Activated T-helper 2 cell treated with anti-CD3 and anti-CD28 coated beads, Interferon-gamma antibody, Interleukin-2, Interleukin-4, amounts not matched to agents 10 μg/mL and 5 μg/mL and 100 μg/mL, durations not matched to agents 14 hours and 24 hours and 36 hours (primary cell): ENCODE results near the gene PRSS23. TPM values are rescaled to one million over a fixed set of nuclear protein-coding genes. Genes with fewer than 3 reads are reported as not detected.

Experiments
- DNase-seq: peaks from one replicate; pipeline ENCODE4 v3.0.0; 2021; ENCODE audit warnings: low spot score
- H3K27ac Mint-ChIP-seq: one replicate; pipeline ENCODE4 v1.8.0; 2021; ENCODE audit warnings: mixed read lengths
- H3K27me3 Mint-ChIP-seq: one replicate; pipeline ENCODE4 v1.8.0; 2021; ENCODE audit warnings: low read depth, mixed read lengths
- H3K36me3 Mint-ChIP-seq: one replicate; pipeline ENCODE4 v1.8.0; 2021; ENCODE audit warnings: low read depth, mixed read lengths
- H3K4me1 Mint-ChIP-seq: one replicate; pipeline ENCODE4 v1.8.0; 2021; ENCODE audit warnings: low read depth, mixed read lengths
- H3K4me3 Mint-ChIP-seq: one replicate; pipeline ENCODE4 v1.8.0; 2021; ENCODE audit warnings: low read depth, mild to moderate bottlenecking, moderate library complexity, mixed read lengths
- H3K9me3 Mint-ChIP-seq: one replicate; pipeline ENCODE4 v1.8.0; 2021; ENCODE audit warnings: mixed read lengths
- intact Hi-C: fragments of 100-400 bp; cut with micrococcal nuclease; formaldehyde crosslinking; loops from one replicate; pipeline ENCODE4 v1.15.1; 2023
- total RNA-seq: library from RNA; stranded (reverse); gene quantifications from 2 replicates; pipeline ENCODE4 v1.2.3, GENCODE V29; 2022

The PRSS23 gene
- total RNA-seq, 1 donor from 2014 or later, result 5.4 TPM

DNA sequence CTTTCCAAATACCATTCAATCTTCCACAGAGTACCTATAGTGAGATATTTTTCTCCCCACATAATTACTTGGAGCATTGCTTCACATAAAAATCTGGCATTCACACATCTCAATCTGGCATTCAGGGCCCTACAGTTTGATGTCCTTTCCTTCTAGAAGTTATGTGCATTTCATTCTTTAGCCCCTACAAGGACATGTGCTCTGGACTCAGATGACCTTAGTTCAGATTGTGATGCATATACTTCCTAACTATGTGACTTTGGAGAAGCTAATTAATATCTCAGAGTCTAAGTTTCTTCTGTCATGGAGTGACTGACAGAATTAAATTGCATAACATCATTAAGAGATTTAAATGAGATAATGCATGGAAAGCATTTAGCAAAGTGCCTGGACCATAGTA, 25.9 kb upstream of the PRSS23 start:
- no peak overlapping the region for H3K27ac Mint-ChIP-seq
- H3K4me1 Mint-ChIP-seq, result no peaks in the 10 kb centered on the region
- H3K9me3 Mint-ChIP-seq, result no peaks in the 10 kb centered on the region
- no peaks in the 10 kb centered on the region for H3K36me3 Mint-ChIP-seq
- H3K4me3 Mint-ChIP-seq, result no peak overlapping the region
- intact Hi-C loops, result no loop called here
- peaks cover 25% of the 10 kb centered on the region for H3K27me3 Mint-ChIP-seq
- DNase-seq, result no peak

DNA sequence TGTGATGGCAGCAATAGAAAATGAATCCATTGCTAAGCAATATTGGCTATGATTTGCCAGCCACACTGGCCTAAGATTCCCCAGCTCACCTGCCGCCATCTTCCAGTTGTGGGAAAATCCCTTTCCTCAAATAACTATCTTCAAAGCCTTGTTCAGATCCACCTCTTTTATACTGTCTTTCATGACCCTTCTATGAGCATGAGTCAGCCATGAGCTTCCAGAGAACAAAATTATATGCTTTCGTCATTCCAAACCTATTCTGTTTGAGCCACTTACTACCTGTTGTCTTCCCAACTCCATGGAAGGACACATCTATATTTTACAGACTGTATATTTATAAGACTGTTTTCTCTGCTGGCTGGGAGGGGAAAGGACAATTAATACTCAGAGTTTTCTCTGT, 25.0 kb upstream of the PRSS23 start:
- H3K27ac Mint-ChIP-seq, result no peak overlapping the region
- no peak overlapping the region for H3K4me3 Mint-ChIP-seq
- H3K9me3 Mint-ChIP-seq, result no peaks in the 10 kb centered on the region
- DNase-seq, result no peak
- no peaks in the 10 kb centered on the region for H3K36me3 Mint-ChIP-seq
- intact Hi-C loops, result no loop called here
- no peaks in the 10 kb centered on the region for H3K4me1 Mint-ChIP-seq
- peaks cover 29% of the 10 kb centered on the region for H3K27me3 Mint-ChIP-seq

DNA sequence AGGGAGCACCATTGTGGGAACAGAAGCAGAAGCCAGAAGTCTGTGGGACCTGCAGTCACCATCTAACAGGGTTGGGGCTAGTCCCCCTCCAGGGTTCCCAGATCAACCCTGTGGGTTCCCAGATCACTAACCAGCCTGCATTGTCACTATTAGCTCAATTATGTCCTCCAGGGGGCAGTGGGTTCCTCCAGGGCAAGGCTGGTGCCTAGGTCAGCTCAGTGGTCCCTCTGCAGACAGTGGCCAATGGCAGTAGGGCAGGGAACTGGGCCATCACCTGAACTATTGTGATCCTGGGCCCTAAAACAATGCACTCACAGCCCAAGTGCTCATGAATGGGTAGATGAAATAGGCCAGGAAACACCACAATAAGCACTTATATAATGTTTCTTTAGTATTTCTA, 18.8 kb upstream of the PRSS23 start:
- H3K4me1 Mint-ChIP-seq, result no peaks in the 10 kb centered on the region
- no peak for DNase-seq

DNA sequence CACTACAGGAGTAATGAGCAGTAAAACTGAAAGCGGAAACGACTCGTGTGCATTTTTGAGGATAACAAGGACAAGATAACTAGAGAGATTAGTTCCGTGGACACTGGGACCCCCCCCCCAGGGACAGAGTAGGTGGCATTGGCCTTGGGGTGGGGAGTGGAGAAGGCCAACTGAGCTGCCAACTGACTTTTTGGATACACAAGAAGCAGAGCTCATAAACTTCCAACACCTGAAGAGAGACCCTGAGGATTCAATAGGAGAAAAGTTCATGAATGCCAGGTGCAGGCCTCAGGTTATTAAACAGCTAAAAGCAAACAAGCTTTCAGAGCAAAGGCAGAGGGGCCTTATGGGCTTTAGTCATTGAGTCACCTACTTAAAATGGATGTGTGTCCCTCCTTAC, 17.6 kb upstream of the PRSS23 start:
- no peaks in the 10 kb centered on the region for H3K36me3 Mint-ChIP-seq
- H3K4me3 Mint-ChIP-seq, result no peak overlapping the region

More for the DNA sequence above, 18.8 kb upstream of the PRSS23 start:
- Mint-ChIP-seq H3K27ac (no peak overlapping the region), H3K9me3 (no peaks in the 10 kb centered on the region), H3K27me3 (peaks cover 19% of the 10 kb centered on the region), H3K36me3 (no peaks in the 10 kb centered on the region), H3K4me3 (no peak overlapping the region)
- intact Hi-C loops, result no loop called here

DNA sequence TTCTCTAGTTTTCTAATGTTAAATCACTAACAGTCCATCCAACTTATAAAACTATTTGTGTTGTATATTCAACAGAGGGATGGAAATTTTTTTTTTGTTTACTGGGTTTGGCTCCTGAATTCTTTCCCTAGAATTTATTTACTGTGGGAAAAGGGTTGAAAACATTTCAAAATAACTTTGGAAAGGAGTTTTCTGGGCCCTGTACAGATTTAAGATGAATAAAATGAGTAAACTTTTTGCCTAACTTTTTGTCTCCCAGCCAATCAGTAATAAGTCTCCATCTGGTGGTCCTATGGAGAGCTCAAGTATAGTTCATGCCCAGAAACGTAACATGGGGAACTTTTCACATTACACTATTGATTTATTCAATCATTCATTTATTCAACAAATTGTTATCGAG, 16.7 kb upstream of the PRSS23 start:
- Mint-ChIP-seq H3K27me3 (peaks cover 19% of the 10 kb centered on the region), H3K36me3 (no peaks in the 10 kb centered on the region), H3K9me3 (no peaks in the 10 kb centered on the region), H3K27ac (no peak overlapping the region), H3K4me3 (no peak overlapping the region), H3K4me1 (no peaks in the 10 kb centered on the region)
- intact Hi-C loops, result no loop called here
- DNase-seq, result no peak

More for the DNA sequence above, 17.6 kb upstream of the PRSS23 start:
- H3K27me3 Mint-ChIP-seq, result peaks cover 19% of the 10 kb centered on the region
- DNase-seq, result no peak
- no peak overlapping the region for H3K27ac Mint-ChIP-seq
- intact Hi-C loops, result no loop called here
- H3K9me3 Mint-ChIP-seq, result no peaks in the 10 kb centered on the region
- no peaks in the 10 kb centered on the region for H3K4me1 Mint-ChIP-seq

DNA sequence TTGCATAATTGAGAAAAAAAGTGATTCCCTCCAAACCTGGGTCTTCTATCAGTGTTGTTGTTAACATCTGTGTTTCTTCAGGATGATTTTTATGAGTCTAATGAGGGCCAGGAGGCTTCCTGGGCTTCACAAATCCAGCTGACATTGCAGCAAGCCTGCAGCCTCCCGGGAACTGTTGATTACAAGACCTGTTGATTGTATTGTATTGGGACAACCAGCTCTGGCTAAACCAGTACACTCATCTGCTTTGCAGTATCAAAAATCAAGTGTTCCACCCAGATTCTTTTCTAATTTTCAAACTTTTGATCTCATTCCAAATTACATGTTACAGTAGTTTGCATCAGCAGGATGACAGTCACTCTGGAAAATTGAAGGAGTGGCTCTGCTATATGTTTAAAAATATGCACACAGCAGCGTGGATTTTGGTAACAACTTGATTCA, 16.1 kb upstream of the PRSS23 start:
- Mint-ChIP-seq H3K4me1 (no peaks in the 10 kb centered on the region), H3K4me3 (no peak overlapping the region), H3K27ac (no peak overlapping the region), H3K9me3 (no peaks in the 10 kb centered on the region), H3K27me3 (peaks cover 17% of the 10 kb centered on the region), H3K36me3 (no peaks in the 10 kb centered on the region)
- DNase-seq, result no peak
- intact Hi-C loops, result no loop called here

DNA sequence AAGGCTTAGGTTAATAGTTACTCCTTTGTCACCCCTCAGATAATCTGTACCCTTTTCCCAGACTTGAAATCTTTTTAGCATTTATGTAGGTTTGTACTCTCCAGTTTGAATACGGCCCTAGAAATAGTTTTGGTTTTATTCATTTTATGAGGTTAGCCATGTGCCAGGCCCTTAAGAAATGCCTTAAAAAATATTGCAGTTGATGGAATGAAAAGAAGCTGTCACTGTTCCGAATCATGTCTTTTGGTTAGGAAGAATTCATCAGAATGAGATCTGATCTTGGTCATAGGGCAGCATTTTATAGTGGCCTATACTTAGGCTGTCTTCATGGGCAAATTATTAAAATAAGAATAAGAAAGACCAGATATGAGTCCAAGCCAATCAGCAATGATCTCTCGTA, 14.8 kb upstream of the PRSS23 start:
- Mint-ChIP-seq H3K4me3 (no peak overlapping the region), H3K9me3 (no peaks in the 10 kb centered on the region), H3K27ac (no peak overlapping the region), H3K4me1 (no peaks in the 10 kb centered on the region), H3K36me3 (no peaks in the 10 kb centered on the region), H3K27me3 (peaks cover 15% of the 10 kb centered on the region)
- no peak for DNase-seq
- intact Hi-C loops, result no loop called here

DNA sequence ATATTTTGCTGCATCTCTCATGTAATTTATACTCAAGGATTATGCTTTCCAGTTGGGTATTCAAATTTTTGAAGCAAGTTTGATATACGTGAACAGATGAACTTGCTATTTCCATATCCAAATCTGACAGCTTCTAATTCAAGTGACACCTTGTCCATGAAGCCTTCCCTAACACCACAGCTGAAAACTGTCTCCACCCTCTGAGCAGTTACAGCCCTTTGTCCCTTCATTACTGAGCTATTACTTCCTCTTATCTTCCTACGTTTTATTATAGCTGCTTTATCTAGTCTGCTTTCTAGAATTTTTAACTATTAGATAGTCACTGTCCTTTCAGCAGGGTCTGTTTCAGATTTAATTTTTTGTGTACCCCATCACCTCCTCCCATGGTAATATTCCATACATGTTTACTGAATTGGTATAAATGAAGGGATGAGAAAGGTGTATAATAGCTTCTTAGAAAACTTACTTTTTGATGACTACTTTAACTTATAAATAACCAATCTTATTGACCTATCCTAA, 13.3 kb upstream of the PRSS23 start:
- Mint-ChIP-seq H3K27ac (no peak overlapping the region), H3K36me3 (no peaks in the 10 kb centered on the region), H3K27me3 (peaks cover 15% of the 10 kb centered on the region), H3K4me3 (no peak overlapping the region), H3K9me3 (no peaks in the 10 kb centered on the region), H3K4me1 (no peaks in the 10 kb centered on the region)
- no peak for DNase-seq
- intact Hi-C loops, result no loop called here

DNA sequence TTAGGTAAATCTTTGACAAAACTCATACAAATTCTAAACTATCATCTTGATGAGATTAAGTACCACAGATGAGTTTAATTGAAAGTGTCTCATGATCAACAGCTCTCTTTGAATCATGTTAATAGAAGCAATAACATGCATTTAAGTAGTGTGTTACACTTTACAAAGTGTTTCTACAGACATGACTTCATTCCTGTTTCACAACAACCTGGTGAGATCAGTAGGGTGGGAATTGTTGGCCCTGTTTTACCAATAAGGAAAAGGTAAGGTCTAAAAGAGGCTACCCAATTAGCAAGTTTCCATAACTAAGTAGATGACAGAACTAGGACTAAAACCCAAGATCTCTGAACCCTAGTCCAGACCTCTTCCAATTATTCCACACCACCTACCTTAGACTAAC, 12.7 kb upstream of the PRSS23 start:
- no peak overlapping the region for H3K27ac Mint-ChIP-seq
- intact Hi-C loops, result no loop called here
- no peak for DNase-seq
- no peak overlapping the region for H3K4me3 Mint-ChIP-seq
- H3K9me3 Mint-ChIP-seq, result no peaks in the 10 kb centered on the region
- H3K4me1 Mint-ChIP-seq, result no peaks in the 10 kb centered on the region
- H3K27me3 Mint-ChIP-seq, result peaks cover 15% of the 10 kb centered on the region
- H3K36me3 Mint-ChIP-seq, result no peaks in the 10 kb centered on the region

DNA sequence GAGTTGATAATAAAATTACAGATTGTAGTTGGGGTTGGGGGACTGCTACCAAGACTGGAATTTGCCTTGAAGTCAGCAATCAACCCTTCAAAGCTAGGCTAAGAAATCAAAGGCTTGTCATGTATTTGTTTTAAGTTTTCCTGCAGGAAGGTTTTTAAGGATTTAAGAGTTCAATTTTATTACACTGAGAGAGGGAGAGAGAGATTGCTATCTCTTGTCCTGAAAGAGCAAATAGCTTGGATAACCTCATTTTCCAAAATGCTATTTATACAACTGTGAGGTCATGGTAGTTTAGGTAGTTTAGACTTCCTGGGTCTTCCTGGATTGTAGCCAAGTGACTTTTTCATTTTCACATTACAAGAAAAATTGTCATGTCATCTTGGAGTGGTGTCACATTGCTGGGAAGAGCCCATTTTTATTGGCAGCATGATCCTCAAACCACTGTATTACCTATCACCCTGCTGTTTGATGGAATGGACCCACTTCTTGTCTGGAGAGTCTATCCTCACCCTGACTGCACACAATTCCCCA, 10.1 kb upstream of the PRSS23 start:
- Mint-ChIP-seq H3K9me3 (no peaks in the 10 kb centered on the region), H3K36me3 (no peaks in the 10 kb centered on the region), H3K4me3 (no peak overlapping the region), H3K27me3 (peaks cover 19% of the 10 kb centered on the region), H3K4me1 (no peaks in the 10 kb centered on the region), H3K27ac (no peak overlapping the region)
- DNase-seq, result no peak
- intact Hi-C loops, result no loop called here

DNA sequence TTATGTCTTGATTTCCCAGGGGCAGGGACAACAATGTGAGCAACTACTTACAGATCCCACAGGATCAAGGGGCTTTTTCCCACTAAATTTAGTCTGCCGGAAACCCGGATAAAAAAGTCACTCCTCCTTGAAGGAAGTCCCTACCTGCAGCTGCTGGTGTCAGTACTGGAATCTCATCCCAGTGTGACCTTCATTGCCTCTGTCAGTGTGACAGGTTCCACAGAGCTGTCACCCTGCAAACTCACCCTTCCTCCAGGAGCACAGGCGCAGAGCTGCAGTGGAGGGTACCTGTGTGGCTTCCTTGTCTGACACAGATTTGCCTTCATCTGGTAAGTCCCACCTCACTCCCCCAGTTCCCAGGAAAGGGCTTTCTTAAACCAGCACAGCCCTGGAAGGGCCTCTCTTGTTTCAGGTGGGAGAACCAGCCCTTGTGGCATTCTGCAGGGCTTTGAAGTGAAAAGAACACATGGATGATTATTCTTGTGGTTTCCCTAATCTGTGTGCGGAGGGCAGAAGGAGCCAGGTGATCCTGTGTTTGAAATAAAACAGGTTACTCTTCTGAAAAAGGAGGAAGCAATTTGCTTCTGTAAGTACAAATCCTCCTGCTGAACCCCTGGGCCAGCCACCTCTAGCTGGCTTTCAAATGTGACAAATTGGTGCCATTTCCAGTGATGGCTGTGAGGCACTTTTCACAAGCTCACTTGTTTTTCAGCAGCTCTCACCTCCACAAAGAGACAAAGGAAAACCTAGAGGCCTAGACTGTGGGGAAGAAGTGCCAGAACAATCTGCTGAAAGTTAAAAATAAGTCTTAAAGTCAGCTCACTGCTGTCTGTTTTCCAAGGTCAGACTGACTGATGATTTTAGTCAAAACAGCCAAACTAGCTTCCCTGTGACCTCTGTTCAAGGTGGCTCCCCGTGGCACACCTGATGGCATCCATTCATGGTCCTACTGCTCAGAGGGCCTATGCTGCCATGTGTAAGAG, 9.2 kb upstream of the PRSS23 start:
- peaks cover 25% of the 10 kb centered on the region for H3K27me3 Mint-ChIP-seq
- no peaks in the 10 kb centered on the region for H3K36me3 Mint-ChIP-seq
- no peak overlapping the region for H3K27ac Mint-ChIP-seq
- no peaks in the 10 kb centered on the region for H3K9me3 Mint-ChIP-seq
- H3K4me1 Mint-ChIP-seq, result no peaks in the 10 kb centered on the region
- DNase-seq, result no peak
- H3K4me3 Mint-ChIP-seq, result no peak overlapping the region
- intact Hi-C loops, result no loop called here

DNA sequence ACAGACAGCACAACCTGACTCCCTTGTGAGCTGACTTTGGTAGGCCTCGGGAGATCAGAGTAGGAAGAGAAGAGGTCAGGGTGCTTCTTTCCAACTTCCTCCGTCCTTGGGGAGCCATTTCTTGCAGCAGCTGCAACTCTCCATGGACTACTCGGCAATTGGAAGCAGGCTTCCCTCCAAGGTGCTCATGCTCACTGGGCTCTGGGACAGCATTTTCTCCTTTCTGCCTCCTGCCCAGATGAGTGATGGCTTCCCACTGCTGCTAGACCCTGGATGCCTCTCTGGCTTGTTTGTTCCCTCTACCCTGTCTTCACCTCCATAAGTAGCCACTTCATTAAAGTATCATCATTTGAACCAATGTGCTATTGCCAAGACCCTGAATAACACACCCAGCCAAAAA, 8.2 kb upstream of the PRSS23 start:
- H3K4me1 Mint-ChIP-seq, result no peaks in the 10 kb centered on the region
- peaks cover 22% of the 10 kb centered on the region for H3K27me3 Mint-ChIP-seq
- no peak for DNase-seq
- no peak overlapping the region for H3K4me3 Mint-ChIP-seq
- H3K27ac Mint-ChIP-seq, result no peak overlapping the region
- intact Hi-C loops, result no loop called here
- no peaks in the 10 kb centered on the region for H3K9me3 Mint-ChIP-seq
- no peaks in the 10 kb centered on the region for H3K36me3 Mint-ChIP-seq

DNA sequence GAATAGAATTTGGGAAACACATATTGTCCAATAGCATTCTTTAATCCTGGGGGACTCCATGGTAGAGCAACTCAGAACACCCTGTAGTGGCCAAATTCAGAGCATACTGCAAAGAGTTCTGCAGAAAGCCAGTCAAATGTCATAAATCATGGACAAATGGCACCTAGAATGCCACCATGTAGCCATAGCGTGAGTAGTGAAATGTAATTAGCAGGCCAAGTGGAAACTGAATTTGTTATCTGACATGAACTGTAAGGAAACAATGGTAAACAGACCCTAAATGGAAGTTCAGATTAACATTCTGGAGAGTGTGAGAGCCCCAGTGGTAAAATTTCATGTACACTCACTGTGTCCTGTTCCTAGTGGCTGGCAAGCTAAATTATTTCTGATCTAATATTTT, 7.0 kb upstream of the PRSS23 start:
- intact Hi-C loops, result no loop called here
- Mint-ChIP-seq H3K9me3 (no peaks in the 10 kb centered on the region), H3K4me3 (no peak overlapping the region), H3K36me3 (no peaks in the 10 kb centered on the region), H3K27me3 (peaks cover 19% of the 10 kb centered on the region), H3K27ac (no peak overlapping the region), H3K4me1 (no peaks in the 10 kb centered on the region)
- no peak for DNase-seq
